K562 (cell line): ENCODE data around the gene LAMB3. TPM values are rescaled to one million over a fixed set of nuclear protein-coding genes. Genes with fewer than 3 reads are reported as not detected.

ENCODE experiments used
- BDP1 ChIP-seq: IDR thresholded peaks from 3 replicates; pipeline ENCODE4 v1.6.1; 2011; ENCODE audit not compliant: insufficient read length, insufficient read depth
- CCNT2 ChIP-seq: IDR thresholded peaks from 2 replicates; pipeline ENCODE4 v1.6.1; 2011; ENCODE audit warnings: borderline replicate concordance, low read depth, mild to moderate bottlenecking, moderate library complexity, mixed read lengths, low read length; ENCODE audit not compliant: insufficient read length; ENCODE audit errors: extremely low read depth
- GABPB2 ChIP-seq: fragments of 250-450 bp; sonication (Bioruptor Pico); conservative IDR thresholded peaks from 2 replicates; pipeline ENCODE4 v1.5.1; 2021; ENCODE audit warnings: mild to moderate bottlenecking
- HDAC3 ChIP-seq: fragments of 450-650 bp; IDR thresholded peaks from 2 replicates; pipeline ENCODE4 v1.6.1; 2018; ENCODE audit warnings: borderline replicate concordance, mild to moderate bottlenecking, moderate library complexity; ENCODE audit not compliant: partially characterized antibody
- IRF2 ChIP-seq: sonication (generic); formaldehyde crosslinking; IDR thresholded peaks from 2 replicates; pipeline ENCODE4 v1.8.1; 2022; ENCODE audit warnings: mild to moderate bottlenecking, missing genetic modification reagents
- KDM2B ChIP-seq: fragments of 250-450 bp; sonication (Bioruptor Pico); IDR thresholded peaks from 2 replicates; pipeline ENCODE4 v1.8.0; 2021; ENCODE audit warnings: mild to moderate bottlenecking, moderate library complexity
- MCM7 ChIP-seq, 2 experiments: fragments of 450-650 bp; IDR thresholded peaks; 2 replicates each; pipeline ENCODE4 v1.6.1; 2016 to 2018
- NCOA2 ChIP-seq, 2 experiments: fragments of 450-650 bp; IDR thresholded peaks; 2 replicates each; pipeline ENCODE4 v1.6.1; 2018; ENCODE audit warnings: mild to moderate bottlenecking in 2 of 2, moderate library complexity in 1 of 2; ENCODE audit not compliant: partially characterized antibody in 2 of 2
- NR2C1 ChIP-seq, 2 experiments: fragments of 450-650 bp; IDR thresholded peaks; 2 replicates each; pipeline ENCODE4 v1.6.1; 2017; ENCODE audit warnings: mild to moderate bottlenecking in 2 of 2, antibody characterized with exemption in 1 of 2, inconsistent platforms in 1 of 2, missing compliant biosample characterization in 1 of 2, missing genetic modification characterization in 1 of 2
- SRSF7 ChIP-seq: fragments of 200-400 bp; formaldehyde crosslinking; optimal IDR thresholded peaks from 2 replicates; pipeline ENCODE3; 2017; ENCODE audit warnings: mild to moderate bottlenecking, low read depth, low read length
- ZNF282 ChIP-seq: sonication (generic); formaldehyde crosslinking; IDR thresholded peaks from 2 replicates; pipeline ENCODE4 v1.8.1; 2023; ENCODE audit warnings: missing genetic modification reagents
- ZNF717 ChIP-seq: fragments of 250-450 bp; sonication (Bioruptor Pico); IDR thresholded peaks from 2 replicates; pipeline ENCODE4 v1.5.0; 2021
- polyA plus RNA-seq, 8 experiments: library from polyadenylated mRNA; depleted of rRNA in 4 of 8; stranded (reverse) in 5 of 8; unstranded in 3 of 8; fragments of >200 nt; fragmentation: Nextera tagmentation in 2 of 8; fragmentation: Illumina TruSeq in 1 of 8; extraction: Ambion mirVana in 2 of 8; extraction: Trizol in 1 of 8; gene quantifications; 2 replicates each; pipeline versions ENCODE4 v1.2.1 to v1.2.3, GENCODE V29; 2011 to 2014; ENCODE audit warnings: inconsistent platforms in 1 of 8, missing spikeins in 1 of 8
- total RNA-seq, 7 experiments: library from RNA; depleted of rRNA in 6 of 7; stranded (reverse); fragments of >200 nt in 6 of 7; fragmentation: Illumina TruSeq in 2 of 7; extraction: Trizol in 2 of 7; gene quantifications; 2 replicates each; pipeline versions ENCODE4 v1.2.1 to v1.2.3, GENCODE V29; 2011 to 2021; ENCODE audit warnings: low replicate concordance in 1 of 7
- TF ChIP-seq, protein P1 (sequence below): fragments of 250-450 bp; sonication (Bioruptor Pico); IDR thresholded peaks from 2 replicates; pipeline ENCODE4 v1.4.0; 2020
- TF ChIP-seq, protein P2 (sequence below): fragments of 450-650 bp; IDR thresholded peaks from 2 replicates; pipeline ENCODE4 v1.6.1; 2016; ENCODE audit warnings: borderline replicate concordance
- TF ChIP-seq, protein P3 (sequence below): fragments of 450-650 bp; IDR thresholded peaks from 2 replicates; pipeline ENCODE4 v1.7.0; 2016; ENCODE audit warnings: borderline replicate concordance
- TF ChIP-seq, protein P4 (sequence below): fragments of 250-450 bp; sonication (Bioruptor Pico); IDR thresholded peaks from 2 replicates; pipeline ENCODE4 v1.5.0; 2021

Gene LAMB3
- total and polyA plus RNA-seq, 9 of the 15 experiments (the other 6 are each of a cell fraction or from before 2014, with no cell fraction given), result 0.08 to 1.3 (median 0.91) TPM

DNA sequence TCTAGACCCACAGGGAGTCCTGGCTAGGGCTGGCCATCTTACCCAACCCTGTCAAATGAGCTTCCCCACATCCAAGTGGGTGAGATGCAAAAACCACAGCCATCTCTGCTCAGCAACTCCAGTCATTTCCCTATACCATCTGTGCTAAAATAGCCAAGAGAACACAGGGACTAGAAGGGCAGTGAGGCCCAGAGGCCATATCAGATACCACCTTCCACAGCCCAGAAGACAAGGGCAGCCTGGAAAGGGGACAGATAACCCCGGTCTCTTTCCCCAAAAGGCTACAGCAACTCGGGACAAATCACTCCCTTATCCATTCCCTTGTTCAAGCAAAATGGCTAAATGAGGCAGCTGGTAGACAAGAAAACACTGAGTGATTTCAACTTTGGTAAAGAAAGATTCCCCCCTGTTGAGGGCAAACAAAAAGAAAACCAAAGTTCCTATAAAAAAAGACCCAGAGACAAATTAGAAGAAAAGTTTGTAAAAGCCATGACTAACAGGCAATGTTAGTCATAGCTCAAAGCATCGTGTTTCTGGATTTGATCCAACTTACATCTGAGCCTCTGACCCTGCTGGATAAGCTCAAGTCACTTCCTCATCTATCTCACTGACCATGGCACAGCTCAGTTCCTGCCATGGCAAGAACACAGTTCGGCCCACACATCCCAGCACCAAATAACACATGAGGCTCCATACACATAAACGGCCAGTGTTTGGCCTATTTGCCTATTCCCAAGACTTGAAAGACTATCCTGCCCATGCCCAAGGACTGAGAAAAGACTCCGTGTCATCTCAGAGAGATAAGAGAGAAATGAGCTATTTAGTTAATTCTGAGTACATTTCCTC, 3.1 kb downstream of the LAMB3 start (continued):
- TF ChIP-seq, protein P1, sequence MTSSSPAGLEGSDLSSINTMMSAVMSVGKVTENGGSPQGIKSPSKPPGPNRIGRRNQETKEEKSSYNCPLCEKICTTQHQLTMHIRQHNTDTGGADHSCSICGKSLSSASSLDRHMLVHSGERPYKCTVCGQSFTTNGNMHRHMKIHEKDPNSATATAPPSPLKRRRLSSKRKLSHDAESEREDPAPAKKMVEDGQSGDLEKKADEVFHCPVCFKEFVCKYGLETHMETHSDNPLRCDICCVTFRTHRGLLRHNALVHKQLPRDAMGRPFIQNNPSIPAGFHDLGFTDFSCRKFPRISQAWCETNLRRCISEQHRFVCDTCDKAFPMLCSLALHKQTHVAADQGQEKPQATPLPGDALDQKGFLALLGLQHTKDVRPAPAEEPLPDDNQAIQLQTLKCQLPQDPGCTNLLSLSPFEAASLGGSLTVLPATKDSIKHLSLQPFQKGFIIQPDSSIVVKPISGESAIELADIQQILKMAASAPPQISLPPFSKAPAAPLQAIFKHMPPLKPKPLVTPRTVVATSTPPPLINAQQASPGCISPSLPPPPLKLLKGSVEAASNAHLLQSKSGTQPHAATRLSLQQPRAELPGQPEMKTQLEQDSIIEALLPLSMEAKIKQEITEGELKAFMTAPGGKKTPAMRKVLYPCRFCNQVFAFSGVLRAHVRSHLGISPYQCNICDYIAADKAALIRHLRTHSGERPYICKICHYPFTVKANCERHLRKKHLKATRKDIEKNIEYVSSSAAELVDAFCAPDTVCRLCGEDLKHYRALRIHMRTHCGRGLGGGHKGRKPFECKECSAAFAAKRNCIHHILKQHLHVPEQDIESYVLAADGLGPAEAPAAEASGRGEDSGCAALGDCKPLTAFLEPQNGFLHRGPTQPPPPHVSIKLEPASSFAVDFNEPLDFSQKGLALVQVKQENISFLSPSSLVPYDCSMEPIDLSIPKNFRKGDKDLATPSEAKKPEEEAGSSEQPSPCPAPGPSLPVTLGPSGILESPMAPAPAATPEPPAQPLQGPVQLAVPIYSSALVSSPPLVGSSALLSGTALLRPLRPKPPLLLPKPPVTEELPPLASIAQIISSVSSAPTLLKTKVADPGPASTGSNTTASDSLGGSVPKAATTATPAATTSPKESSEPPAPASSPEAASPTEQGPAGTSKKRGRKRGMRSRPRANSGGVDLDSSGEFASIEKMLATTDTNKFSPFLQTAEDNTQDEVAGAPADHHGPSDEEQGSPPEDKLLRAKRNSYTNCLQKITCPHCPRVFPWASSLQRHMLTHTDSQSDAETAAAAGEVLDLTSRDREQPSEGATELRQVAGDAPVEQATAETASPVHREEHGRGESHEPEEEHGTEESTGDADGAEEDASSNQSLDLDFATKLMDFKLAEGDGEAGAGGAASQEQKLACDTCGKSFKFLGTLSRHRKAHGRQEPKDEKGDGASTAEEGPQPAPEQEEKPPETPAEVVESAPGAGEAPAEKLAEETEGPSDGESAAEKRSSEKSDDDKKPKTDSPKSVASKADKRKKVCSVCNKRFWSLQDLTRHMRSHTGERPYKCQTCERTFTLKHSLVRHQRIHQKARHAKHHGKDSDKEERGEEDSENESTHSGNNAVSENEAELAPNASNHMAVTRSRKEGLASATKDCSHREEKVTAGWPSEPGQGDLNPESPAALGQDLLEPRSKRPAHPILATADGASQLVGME (CRISPR knock-in tag), result no peak
- TF ChIP-seq NCOA2 (IDR thresholded peaks at IDR 0.05; ENCODE audit: partially characterized antibody in 2 of 2) (no peak), ZNF717 (CRISPR knock-in tag) (no peak), SRSF7 (no peak), KDM2B (CRISPR knock-in tag) (no peak), NR2C1 (IDR thresholded peaks at IDR 0.05) (peak; percentile 56; the same call in 1 of the 2 replicates), NR2C1 (tag; IDR thresholded peaks at IDR 0.05) (peak; percentile 69; the same call in 1 of the 2 replicates), MCM7 (IDR thresholded peaks at IDR 0.05) (no peak), CCNT2 (no peak), IRF2 (CRISPR knock-in tag) (no peak), GABPB2 (CRISPR knock-in tag) (no peak), BDP1 (no peak), HDAC3 (no peak), ZNF282 (no peak)
- TF ChIP-seq, protein P2, sequence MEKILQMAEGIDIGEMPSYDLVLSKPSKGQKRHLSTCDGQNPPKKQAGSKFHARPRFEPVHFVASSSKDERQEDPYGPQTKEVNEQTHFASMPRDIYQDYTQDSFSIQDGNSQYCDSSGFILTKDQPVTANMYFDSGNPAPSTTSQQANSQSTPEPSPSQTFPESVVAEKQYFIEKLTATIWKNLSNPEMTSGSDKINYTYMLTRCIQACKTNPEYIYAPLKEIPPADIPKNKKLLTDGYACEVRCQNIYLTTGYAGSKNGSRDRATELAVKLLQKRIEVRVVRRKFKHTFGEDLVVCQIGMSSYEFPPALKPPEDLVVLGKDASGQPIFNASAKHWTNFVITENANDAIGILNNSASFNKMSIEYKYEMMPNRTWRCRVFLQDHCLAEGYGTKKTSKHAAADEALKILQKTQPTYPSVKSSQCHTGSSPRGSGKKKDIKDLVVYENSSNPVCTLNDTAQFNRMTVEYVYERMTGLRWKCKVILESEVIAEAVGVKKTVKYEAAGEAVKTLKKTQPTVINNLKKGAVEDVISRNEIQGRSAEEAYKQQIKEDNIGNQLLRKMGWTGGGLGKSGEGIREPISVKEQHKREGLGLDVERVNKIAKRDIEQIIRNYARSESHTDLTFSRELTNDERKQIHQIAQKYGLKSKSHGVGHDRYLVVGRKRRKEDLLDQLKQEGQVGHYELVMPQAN, result no peak
- TF ChIP-seq, protein P3, sequence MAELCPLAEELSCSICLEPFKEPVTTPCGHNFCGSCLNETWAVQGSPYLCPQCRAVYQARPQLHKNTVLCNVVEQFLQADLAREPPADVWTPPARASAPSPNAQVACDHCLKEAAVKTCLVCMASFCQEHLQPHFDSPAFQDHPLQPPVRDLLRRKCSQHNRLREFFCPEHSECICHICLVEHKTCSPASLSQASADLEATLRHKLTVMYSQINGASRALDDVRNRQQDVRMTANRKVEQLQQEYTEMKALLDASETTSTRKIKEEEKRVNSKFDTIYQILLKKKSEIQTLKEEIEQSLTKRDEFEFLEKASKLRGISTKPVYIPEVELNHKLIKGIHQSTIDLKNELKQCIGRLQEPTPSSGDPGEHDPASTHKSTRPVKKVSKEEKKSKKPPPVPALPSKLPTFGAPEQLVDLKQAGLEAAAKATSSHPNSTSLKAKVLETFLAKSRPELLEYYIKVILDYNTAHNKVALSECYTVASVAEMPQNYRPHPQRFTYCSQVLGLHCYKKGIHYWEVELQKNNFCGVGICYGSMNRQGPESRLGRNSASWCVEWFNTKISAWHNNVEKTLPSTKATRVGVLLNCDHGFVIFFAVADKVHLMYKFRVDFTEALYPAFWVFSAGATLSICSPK, result no peak
- TF ChIP-seq, protein P4, sequence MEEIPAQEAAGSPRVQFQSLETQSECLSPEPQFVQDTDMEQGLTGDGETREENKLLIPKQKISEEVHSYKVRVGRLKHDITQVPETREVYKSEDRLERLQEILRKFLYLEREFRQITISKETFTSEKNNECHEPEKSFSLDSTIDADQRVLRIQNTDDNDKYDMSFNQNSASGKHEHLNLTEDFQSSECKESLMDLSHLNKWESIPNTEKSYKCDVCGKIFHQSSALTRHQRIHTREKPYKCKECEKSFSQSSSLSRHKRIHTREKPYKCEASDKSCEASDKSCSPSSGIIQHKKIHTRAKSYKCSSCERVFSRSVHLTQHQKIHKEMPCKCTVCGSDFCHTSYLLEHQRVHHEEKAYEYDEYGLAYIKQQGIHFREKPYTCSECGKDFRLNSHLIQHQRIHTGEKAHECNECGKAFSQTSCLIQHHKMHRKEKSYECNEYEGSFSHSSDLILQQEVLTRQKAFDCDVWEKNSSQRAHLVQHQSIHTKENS (CRISPR knock-in tag), result no peak
